ENCODE measurements around the gene RNU6-7.
A peak's percentile ranks its signal among the peaks of the same experiment; 100 is the strongest.

Gene RNU6-7

GRCh38 chr14:32201816-32202490, at the start of gene RNU6-7:
Gene RNU6-7 (plus strand): TSS chr14:32202045.
- DNase-seq: peak; percentile 93

GRCh38 chr14:32166029-32166428, 35.8 kb upstream of the RNU6-7 start:
- no peak for DNase-seq

GRCh38 chr14:32166924-32167323, 34.9 kb upstream of the RNU6-7 start:
- DNase-seq: no peak

- no peak for DNase-seq
These were observed 33.9 kb upstream of the RNU6-7 start for GRCh38 chr14:32167907-32168306.

- no peak for DNase-seq
These were observed 32.7 kb upstream of the RNU6-7 start for GRCh38 chr14:32169191-32169590.

- no peak for DNase-seq
These were observed 30.4 kb upstream of the RNU6-7 start for GRCh38 chr14:32171469-32171868.

- DNase-seq: no peak
These were observed 18.4 kb upstream of the RNU6-7 start for GRCh38 chr14:32183151-32184058.

GRCh38 chr14:32185097-32185496, 16.7 kb upstream of the RNU6-7 start:
- no peak for DNase-seq

- DNase-seq: no peak
These were observed 15.6 kb upstream of the RNU6-7 start for GRCh38 chr14:32186248-32186647.

- DNase-seq: no peak
These were observed 12.0 kb upstream of the RNU6-7 start for GRCh38 chr14:32189811-32190210.

GRCh38 chr14:32190673-32191072, 11.2 kb upstream of the RNU6-7 start:
- DNase-seq: no peak

- no peak for DNase-seq
These were observed 9.0 kb upstream of the RNU6-7 start for GRCh38 chr14:32192712-32193373.

GRCh38 chr14:32193532-32193931, 8.3 kb upstream of the RNU6-7 start:
- DNase-seq: no peak

- no peak for DNase-seq
These were observed 6.2 kb upstream of the RNU6-7 start for GRCh38 chr14:32195636-32196035.

- no peak for DNase-seq
These were observed 3.9 kb upstream of the RNU6-7 start for GRCh38 chr14:32197919-32198318.

- DNase-seq: no peak
These were observed 1.3 kb upstream of the RNU6-7 start for GRCh38 chr14:32200368-32201192.

- peak; percentile 91 for DNase-seq
These were observed 541 bp upstream of the RNU6-7 start for GRCh38 chr14:32201193-32201815.

GRCh38 chr14:32202491-32202997, 699 bp downstream of the RNU6-7 start:
- DNase-seq: no peak

- peak; percentile 94 for DNase-seq
These were observed 1.4 kb downstream of the RNU6-7 start, which contains the start of gene RNU6-8 for GRCh38 chr14:32202998-32203882. Gene RNU6-8 (minus strand): TSS chr14:32203269.

GRCh38 chr14:32203928-32204357, 2.1 kb downstream of the RNU6-7 start:
- DNase-seq: peak; percentile 75

- no peak for DNase-seq
These were observed 3.7 kb downstream of the RNU6-7 start for GRCh38 chr14:32205554-32205953.

Data from NCI-H2171 treated with DMSO at 0.1 percent for 48 hours (cell line).